Endothelial cell of umbilical vein (primary cell): ENCODE data around the gene PTPRE. TPM values are rescaled to one million over a fixed set of nuclear protein-coding genes. Genes with fewer than 3 reads are reported as not detected.

Experiments used
- BruUV-seq: library from RNA; stranded (reverse); fragments of 400-500 nt; replicated peaks from 2 replicates; lab custom pipeline; 2021; lab: Mats Ljungman, UMichigan
- CTCF ChIA-PET: fragments of 300-600, 350-600 bp; sonication (Branson Sonifier 250); formaldehyde crosslinking; loops from one replicate; lab custom pipeline; 2021; ENCODE audit warnings: antibody characterized with exemption, inconsistent platforms; lab: Charles Lee
- POLR2A ChIA-PET: fragments of 300-600, 350-600 bp; sonication (Branson Sonifier 250); formaldehyde crosslinking; loops from one replicate; lab custom pipeline; 2021; ENCODE audit warnings: antibody characterized with exemption, inconsistent platforms; lab: Charles Lee
- DNase-seq: peaks from one replicate; pipeline ENCODE4 v3.0.0-alpha.2; 2011; ENCODE audit warnings: low read depth, low spot score
- FAIRE-seq: peaks from 2 replicates; lab custom pipeline; 2011; peaks lifted over from hg19 to GRCh38; lab: Jason Lieb, UNC
- H2AFZ ChIP-seq: 2 replicates; pipeline ENCODE4 v1.6.0; 2012; ENCODE audit warnings: low read depth, low read length, control low read depth, inconsistent platforms
- H3K27ac ChIP-seq: 2 replicates; pipeline ENCODE4 v1.5.1; 2011; ENCODE audit warnings: low read depth, mild to moderate bottlenecking, control low read depth, low read length, moderate library complexity; ENCODE audit not compliant: insufficient read depth
- H3K27me3 ChIP-seq, 2 experiments: 2 replicates each; pipeline versions ENCODE4 v1.6.0 to v1.6.1; 2011; ENCODE audit warnings: low read length in 2 of 2, mixed read lengths in 1 of 2; ENCODE audit not compliant: control insufficient read depth in 2 of 2, insufficient read depth in 2 of 2
- H3K36me3 ChIP-seq, 2 experiments: 2 replicates in 1 of 2; 3 replicates in 1 of 2; pipeline ENCODE4 v1.5.1; 2011; ENCODE audit warnings: low read length in 2 of 2, mild to moderate bottlenecking in 1 of 2, moderate library complexity in 1 of 2; ENCODE audit not compliant: control insufficient read depth in 2 of 2, insufficient read depth in 2 of 2; ENCODE audit errors: extremely low read depth in 1 of 2
- H3K4me1 ChIP-seq: 3 replicates; pipeline ENCODE4 v1.5.1; 2011; ENCODE audit warnings: mild to moderate bottlenecking, low read length; ENCODE audit not compliant: control insufficient read depth, insufficient read depth; ENCODE audit errors: extremely low read depth
- H3K4me2 ChIP-seq: 2 replicates; pipeline ENCODE4 v1.6.1; 2011; ENCODE audit warnings: low read length, control low read depth, mixed read lengths; ENCODE audit not compliant: insufficient read depth
- H3K4me3 ChIP-seq, 3 experiments: fragments of 200-600 bp in 1 of 3; sonication (generic), shearing (Covaris generic) in 1 of 3; replicated peaks in 1 of 3; 2 replicates each; pipeline ENCODE4 v1.5.1; 2011 to 2016; ENCODE audit warnings: control low read depth in 3 of 3, low read length in 3 of 3, mild to moderate bottlenecking in 2 of 3, inconsistent platforms in 1 of 3, low read depth in 1 of 3, moderate library complexity in 1 of 3; ENCODE audit not compliant: insufficient read depth in 1 of 3
- H3K79me2 ChIP-seq: 2 replicates; pipeline ENCODE4 v1.6.0; 2012; ENCODE audit warnings: low read length, inconsistent platforms; ENCODE audit not compliant: control insufficient read depth, insufficient read depth
- H3K9ac ChIP-seq: replicated peaks from 2 replicates; pipeline ENCODE3; 2011; ENCODE audit warnings: low read length, control low read depth; ENCODE audit not compliant: insufficient read depth; ENCODE audit errors: extremely low read depth
- H3K9me1 ChIP-seq: replicated peaks from 3 replicates; pipeline ENCODE4 v1.6.0; 2011; ENCODE audit warnings: mild to moderate bottlenecking, low read length; ENCODE audit not compliant: control insufficient read depth, insufficient read depth; ENCODE audit errors: extremely low read depth
- H3K9me3 ChIP-seq: replicated peaks from 2 replicates; pipeline ENCODE4 v1.5.1; 2012; ENCODE audit warnings: low read length, inconsistent platforms; ENCODE audit not compliant: control insufficient read depth, insufficient read depth
- H4K20me1 ChIP-seq: replicated peaks from 2 replicates; pipeline ENCODE3; 2011; ENCODE audit warnings: mild to moderate bottlenecking, low read length; ENCODE audit not compliant: control insufficient read depth, insufficient read depth; ENCODE audit errors: extremely low read depth
- CTCF ChIP-seq, 2 donors: IDR thresholded peaks; 1 replicate in 1 of 2; 2 replicates in 1 of 2; pipeline ENCODE4 v1.5.1; 2011; ENCODE audit warnings: low read length in 2 of 2, mild to moderate bottlenecking in 2 of 2, moderate library complexity in 2 of 2, control low read depth in 1 of 2, inconsistent platforms in 1 of 2, low read depth in 1 of 2; ENCODE audit not compliant: insufficient read depth in 1 of 2; ENCODE audit errors: extremely low read depth in 1 of 2
- EZH2 ChIP-seq: IDR thresholded peaks from 2 replicates; pipeline ENCODE4 v1.6.1; 2012; ENCODE audit warnings: borderline replicate concordance, low read depth, mild to moderate bottlenecking, moderate library complexity, low read length, inconsistent platforms; ENCODE audit not compliant: severe bottlenecking
- FOS ChIP-seq: IDR thresholded peaks from 2 replicates; pipeline ENCODE4 v1.6.1; 2011; ENCODE audit warnings: mild to moderate bottlenecking, low read length, moderate library complexity, borderline replicate concordance; ENCODE audit not compliant: insufficient read depth
- GATA2 ChIP-seq: IDR thresholded peaks from 2 replicates; pipeline ENCODE4 v1.7.0; 2011; ENCODE audit warnings: low read depth, mild to moderate bottlenecking, moderate library complexity, mixed read lengths, low read length; ENCODE audit not compliant: insufficient read length, insufficient read depth
- JUN ChIP-seq: IDR thresholded peaks from 2 replicates; pipeline ENCODE4 v1.6.1; 2011; ENCODE audit warnings: borderline replicate concordance, low read depth; ENCODE audit not compliant: insufficient read length, insufficient read depth
- MYC ChIP-seq: IDR thresholded peaks from one replicate; pipeline ENCODE4 v1.6.1; 2011; ENCODE audit warnings: mild to moderate bottlenecking, low read depth, low read length
- POLR2A ChIP-seq: IDR thresholded peaks from 2 replicates; pipeline ENCODE4 v1.6.1; 2012; ENCODE audit warnings: low read depth, mild to moderate bottlenecking, control low read depth, low read length
- POLR2AphosphoS5 ChIP-seq: IDR thresholded peaks from 2 replicates; pipeline ENCODE4 v1.6.1; 2012; ENCODE audit warnings: low read depth, mild to moderate bottlenecking, control low read depth, low read length, moderate library complexity; ENCODE audit not compliant: insufficient read depth
- dilution Hi-C: fragments of 300-500 bp; cut with MboI; formaldehyde crosslinking; loops from one replicate; pipeline ENCODE4 v1.15.0; 2019; ENCODE audit warnings: low sequenced_read_pairs; ENCODE audit not compliant: extremely low pct_ligation_motif_present
- intact Hi-C: fragments of 100-400 bp; cut with micrococcal nuclease; formaldehyde crosslinking; loops from one replicate; pipeline ENCODE4 v1.10.0; 2022
- polyA plus RNA-seq, 4 experiments: library from polyadenylated mRNA; depleted of rRNA in 3 of 4; stranded (reverse) in 3 of 4; unstranded in 1 of 4; fragments of >200 nt; gene quantifications; 2 replicates each; pipeline versions ENCODE4 v1.2.1 to v1.2.3, GENCODE V29; 2011 to 2012; ENCODE audit warnings: missing spikeins in 1 of 4
- total RNA-seq: library from RNA; stranded (reverse); gene quantifications from 2 replicates; pipeline ENCODE4 v1.2.3, GENCODE V29; 2021
- TF ChIP-seq, protein P1 (sequence below): IDR thresholded peaks from 2 replicates; pipeline ENCODE4 v1.6.1; 2011; ENCODE audit not compliant: insufficient read depth, insufficient read length

The PTPRE gene
- total and polyA plus RNA-seq, 2 donors (not counting 3 experiments of a cell fraction or from before 2014, with no cell fraction given) = 37.3 to 116 TPM

GRCh38 chr10:128044186-128044585 lies 137.3 kb downstream of the PTPRE start:
- Histone ChIP-seq H3K4me2 (no peak overlapping the region), H3K9me3 (no peaks in the 10 kb centered on the region), H3K27ac (no peak overlapping the region), H3K4me1 (peaks cover 17% of the 10 kb centered on the region), H3K9me1 (no peaks in the 10 kb centered on the region), H3K36me3 (peaks cover 3 to 38% of the 10 kb centered on the region in 2 experiments), H3K27me3 (no peaks in the 10 kb centered on the region), H4K20me1 (no peaks in the 10 kb centered on the region), H3K4me3 (no peak overlapping the region), H3K9ac (no peak overlapping the region), H3K79me2 (peaks cover 21% of the 10 kb centered on the region), H2AFZ (no peak overlapping the region)
- FAIRE-seq (no peak), DNase-seq (no peak)
- dilution Hi-C loops (no loop called here), intact Hi-C loops (no loop called here)
- no peak for TF ChIP-seq EZH2
- no peak for TF ChIP-seq POLR2A
- TF ChIP-seq FOS = no peak
- no peak for TF ChIP-seq GATA2
- no peak for TF ChIP-seq POLR2AphosphoS5
- TF ChIP-seq, protein P1, sequence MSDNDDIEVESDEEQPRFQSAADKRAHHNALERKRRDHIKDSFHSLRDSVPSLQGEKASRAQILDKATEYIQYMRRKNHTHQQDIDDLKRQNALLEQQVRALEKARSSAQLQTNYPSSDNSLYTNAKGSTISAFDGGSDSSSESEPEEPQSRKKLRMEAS = no peak
- no peak for TF ChIP-seq MYC
- no peak for TF ChIP-seq JUN
- TF ChIP-seq CTCF (IDR thresholded peaks at IDR 0.05; ENCODE audit: extremely low read depth in 1 of 2, insufficient read depth in 1 of 2, low read depth in 1 of 2, low read length in 2 of 2) = no peak
- BruUV-seq = no TSS peak
- ChIA-PET POLR2A (no interaction called here), CTCF (interaction anchor here (3.1 kb wide), 1 partner anchor 9 kb away, joined by 16 read pairs; no protein-coding TSS in a partner anchor)
